ENCODE results near the gene HEPH.
"Not testable (repeated sequence)": the region's sequence is repeated elsewhere in the genome, so short reads cannot be mapped to it uniquely, and the experiment has no call there.

HEPH gene

DNA sequence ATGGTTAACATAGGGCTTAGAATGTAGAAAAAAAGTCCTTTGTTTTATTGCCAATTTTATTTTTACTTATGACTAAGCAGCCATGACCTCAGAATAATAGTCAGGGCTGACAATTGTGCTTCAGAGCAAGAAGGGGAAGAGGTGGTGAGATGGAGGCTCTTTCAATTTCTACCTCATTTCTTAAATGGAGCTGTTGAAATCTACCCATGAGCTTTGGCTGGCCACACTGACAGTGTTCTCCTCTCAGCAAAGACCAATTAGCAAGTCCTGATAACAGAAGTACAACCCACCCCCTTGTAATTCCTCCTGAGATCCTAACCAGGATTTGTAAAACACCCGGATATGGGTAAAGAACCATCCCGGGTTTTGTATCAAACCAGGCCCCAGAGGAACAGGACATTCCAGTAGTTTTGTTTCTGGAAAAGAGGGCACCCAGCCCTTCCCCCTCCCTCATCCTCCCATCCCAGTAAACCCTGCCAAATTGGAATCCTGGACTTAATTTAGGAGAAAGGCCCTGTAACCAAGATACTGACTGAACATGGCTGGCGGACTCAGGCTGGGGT, at the start of gene HEPH:
HEPH (plus strand) TSS at position 399 of the 563 bp plus-strand sequence. CDS start 6,324 bp downstream, outside the sequence.
- no peak for DNase-seq

GRCh38 chrX:66118722-66119121, 45.3 kb upstream of the HEPH start:
- not testable (repeated sequence) for DNase-seq

DNA sequence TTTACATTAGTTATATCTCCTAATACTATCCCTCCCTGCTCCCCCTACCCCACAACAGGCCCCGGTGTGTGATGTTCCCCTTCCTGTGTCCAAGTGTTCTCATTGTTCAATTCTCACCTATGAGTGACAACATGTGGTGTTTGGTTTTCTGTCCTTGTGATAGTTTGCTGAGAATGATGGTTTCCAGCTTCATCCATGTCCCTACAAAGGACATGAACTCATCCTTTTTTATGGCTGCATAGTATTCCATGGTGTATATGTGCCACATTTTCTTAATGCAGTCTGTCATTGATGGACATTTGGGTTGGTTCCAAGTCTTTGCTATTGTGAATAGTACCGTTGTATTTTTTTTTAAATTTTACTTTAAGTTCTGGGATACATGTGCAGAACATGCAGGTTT, 42.7 kb upstream of the HEPH start:
- not testable (repeated sequence) for DNase-seq

- no peak for DNase-seq
Observed at GRCh38 chrX:66126662-66127061, 37.4 kb upstream of the HEPH start.

DNA sequence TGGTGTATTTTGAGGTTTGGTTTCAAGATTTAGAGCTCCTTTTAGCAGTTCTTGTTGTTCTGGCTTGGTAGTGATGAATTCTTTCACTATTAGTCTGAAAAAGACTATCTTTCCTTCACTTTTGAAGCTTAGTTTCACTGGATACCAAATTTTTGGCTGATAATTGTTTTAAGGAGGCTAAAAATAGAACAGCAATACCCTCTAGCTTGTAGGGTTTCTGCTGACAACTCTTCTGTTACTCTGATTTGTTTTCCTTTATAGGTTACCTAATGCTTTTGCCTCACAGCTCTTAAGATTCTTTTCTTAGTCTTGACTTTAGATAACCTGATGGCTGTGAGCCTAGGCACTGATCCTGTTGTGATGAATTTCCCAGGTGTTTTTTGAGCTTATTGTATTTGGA, 33.6 kb upstream of the HEPH start:
- no peak for DNase-seq

- DNase-seq: not testable (repeated sequence)
Observed at GRCh38 chrX:66135284-66135683, 28.8 kb upstream of the HEPH start.

DNA sequence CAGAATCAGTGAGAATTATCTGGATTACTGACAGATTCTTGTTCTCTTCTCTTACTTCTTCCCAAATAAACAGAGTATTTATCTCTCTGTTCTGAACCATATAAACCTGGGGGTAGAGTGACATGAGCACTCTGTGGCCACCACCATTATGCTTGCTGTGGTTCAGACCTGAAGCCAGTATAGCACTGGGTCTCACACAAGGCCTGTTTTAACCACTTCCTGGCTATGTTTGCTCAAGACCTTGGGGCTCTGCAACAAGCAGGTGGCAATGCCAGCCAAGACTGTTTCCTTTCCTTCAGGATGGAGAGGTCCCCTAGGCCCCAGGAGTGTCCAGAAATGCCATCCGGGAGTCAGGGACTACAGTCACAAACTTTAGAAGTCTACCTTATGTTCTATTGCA, 21.7 kb upstream of the HEPH start:
- DNase-seq: no peak

- no peak for DNase-seq
Observed at GRCh38 chrX:66144258-66144657, 19.8 kb upstream of the HEPH start.

DNA sequence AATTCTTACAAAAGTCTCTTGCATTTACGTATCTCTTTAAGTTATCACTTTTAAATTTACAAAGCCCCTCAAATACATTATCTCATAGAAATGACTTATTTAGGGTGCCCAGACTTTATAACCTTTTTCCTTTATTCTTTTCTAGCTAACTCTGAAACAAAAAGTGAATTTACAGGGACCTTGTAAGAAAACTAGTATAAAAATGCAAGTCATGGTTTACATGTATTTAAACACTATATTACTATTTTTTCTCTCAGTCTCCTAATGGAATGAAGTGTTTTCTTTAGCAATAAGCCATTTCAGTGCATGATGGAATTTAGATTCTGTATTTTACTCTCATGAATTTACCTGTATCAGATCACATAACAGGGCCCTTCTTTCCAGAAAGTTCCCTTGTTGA, 14.5 kb upstream of the HEPH start:
- no peak for DNase-seq

- DNase-seq: no peak
Observed at GRCh38 chrX:66150163-66150562, 13.9 kb upstream of the HEPH start.

DNA sequence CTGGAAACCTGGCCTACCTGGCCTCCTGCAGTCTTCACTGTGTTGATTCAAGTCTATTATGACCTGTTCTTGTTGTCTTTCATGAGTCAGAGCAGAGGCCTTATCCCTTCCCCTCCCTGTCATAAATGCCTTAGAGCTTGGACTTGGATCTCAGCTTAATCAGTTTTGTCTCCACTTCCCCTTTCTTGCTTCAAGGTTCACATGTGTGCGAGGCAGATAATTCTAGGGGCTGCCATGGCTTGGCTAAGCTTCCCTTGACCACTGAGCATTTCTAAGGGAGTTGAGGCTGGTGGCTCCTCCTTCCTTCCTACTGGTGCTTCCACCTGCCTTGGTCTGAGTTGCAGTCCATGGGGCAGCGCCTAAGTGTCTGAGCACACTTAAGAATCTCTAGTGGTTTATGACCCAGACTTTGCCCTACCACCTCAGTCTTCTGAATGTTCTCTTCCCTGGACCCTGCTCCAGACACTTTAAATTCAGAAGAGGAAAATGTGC, 1.7 kb upstream of the HEPH start:
- no peak for DNase-seq

DNA sequence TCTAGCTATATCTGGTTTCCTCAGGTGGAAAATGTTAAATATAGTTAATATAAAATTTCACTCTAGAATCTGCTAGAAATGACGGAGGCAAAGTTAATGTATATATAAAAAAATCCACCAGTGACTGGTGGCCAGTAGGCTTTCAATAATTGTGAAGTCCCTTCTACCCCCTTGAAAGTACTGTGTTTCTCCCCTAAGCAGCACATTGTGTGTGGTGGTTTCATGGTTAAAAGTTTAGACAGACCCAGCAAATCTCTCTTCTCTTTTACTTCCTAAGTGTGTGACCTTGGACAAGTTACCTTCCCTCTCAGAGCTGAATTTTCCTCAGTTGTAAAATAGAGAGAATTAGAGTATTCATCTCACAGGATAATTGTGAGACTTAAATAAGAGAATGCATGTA, 600 bp upstream of the HEPH start:
- no peak for DNase-seq

- no peak for DNase-seq
Observed at GRCh38 chrX:66164470-66164869, 423 bp downstream of the HEPH start.

GRCh38 chrX:66164931-66165330, 884 bp downstream of the HEPH start:
- DNase-seq: no peak

DNA sequence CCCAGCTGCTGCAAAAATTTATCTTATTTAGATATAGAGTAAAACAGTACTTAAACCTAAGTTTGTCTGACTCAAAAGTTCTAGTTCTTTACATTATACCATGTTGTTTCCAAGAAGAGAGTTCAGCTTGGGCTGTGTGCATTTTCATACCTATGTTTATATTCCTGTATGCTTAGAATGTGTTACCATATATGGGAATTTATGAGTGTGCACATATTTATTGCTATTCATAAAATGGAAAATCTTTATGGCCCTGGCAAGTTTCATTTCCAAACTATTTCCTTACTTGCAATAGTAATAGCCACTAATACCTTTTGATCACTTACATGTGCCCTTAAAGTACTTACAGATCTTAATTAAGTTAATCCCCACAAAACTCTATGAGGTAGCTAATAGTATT, 2.6 kb downstream of the HEPH start:
- no peak for DNase-seq

GRCh38 chrX:66167431-66167830, 3.4 kb downstream of the HEPH start:
- DNase-seq: no peak

DNA sequence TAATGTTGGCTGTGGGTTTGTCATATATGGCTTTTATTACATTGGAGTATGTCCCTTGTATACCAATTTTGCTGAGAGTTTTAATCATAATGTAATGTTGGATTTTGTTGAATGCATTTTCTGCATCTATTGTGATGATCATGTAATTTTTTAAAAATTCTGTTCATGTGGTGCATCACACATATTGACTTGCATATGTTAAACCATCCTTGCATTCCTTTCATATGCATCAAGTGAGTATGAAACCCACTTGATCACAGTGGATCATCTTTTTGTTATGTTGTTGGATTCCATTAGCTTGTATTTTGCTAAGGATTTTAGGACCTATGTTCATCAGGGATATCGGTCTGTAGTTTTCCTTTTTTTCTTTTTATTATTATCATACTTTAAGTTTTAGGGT, 12.1 kb downstream of the HEPH start:
- no peak for DNase-seq

- no peak for DNase-seq
Observed at GRCh38 chrX:66191563-66191962, 27.5 kb downstream of the HEPH start.

DNA sequence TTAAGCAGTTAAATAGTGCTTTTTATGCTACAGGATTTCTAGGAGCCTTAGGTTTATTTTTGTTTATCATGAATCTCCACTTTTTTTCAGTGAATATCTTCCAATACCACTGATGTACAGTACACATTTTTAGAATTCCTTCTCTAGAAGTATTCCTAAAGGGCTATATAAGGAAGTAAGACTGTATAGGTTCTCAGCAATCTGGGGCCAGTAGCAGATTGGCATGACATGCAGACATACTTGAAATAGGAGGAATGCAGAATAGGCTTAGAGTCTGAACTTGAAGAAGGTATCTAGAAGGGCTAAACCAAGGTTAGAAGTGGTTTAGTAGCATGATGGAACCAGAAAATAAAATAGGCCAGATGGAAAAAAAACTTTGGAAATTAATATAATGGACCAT, 29.8 kb downstream of the HEPH start:
- DNase-seq: no peak

- no peak for DNase-seq
Observed at GRCh38 chrX:66200050-66200664, 36.1 kb downstream of the HEPH start.

DNA sequence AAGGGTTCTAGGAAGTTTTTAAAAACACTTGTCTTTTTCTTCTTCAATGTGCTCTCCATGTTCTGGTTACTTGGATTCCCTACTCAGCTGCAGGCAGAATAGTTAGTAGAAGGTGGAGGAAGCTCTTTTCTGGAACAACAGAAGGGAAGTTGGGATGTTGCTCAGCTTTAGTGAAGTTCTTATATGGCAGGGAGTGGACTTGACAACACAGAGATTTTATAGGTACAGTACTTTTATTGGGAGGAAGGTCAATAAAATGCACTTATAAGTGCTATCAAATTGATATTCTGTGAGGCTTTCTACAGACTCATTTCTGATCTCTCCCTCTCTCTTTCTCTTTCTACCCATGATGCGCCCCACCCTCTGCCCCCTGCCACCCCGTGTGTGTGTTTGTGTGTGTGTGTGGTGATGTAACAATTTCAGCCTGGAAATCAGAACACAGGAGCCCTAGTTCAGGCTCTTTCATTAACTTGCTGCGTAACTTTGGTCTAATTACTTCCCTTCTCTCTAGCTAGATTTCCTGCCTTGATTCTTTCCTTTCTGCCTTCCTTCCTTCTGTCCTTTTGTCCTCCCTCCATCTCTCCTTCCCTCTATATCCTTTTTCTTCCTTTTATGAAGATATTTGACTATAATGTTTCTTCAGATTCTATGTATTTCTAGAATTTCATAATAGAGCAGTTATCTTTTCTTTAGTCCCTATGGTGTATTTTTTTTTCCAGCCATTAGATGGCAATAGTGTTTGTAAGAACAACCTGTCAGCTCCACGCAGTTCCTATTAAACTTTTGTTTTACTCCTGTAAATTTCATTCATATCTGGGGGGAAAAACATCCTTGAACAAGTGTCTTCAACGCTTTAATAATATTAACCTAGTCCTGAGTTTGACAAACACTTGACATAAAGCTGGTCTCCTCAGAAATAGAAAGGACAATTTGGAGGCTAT, 37.1 kb downstream of the HEPH start:
- no peak for DNase-seq

- no peak for DNase-seq
Observed at GRCh38 chrX:66203114-66203513, 39.1 kb downstream of the HEPH start.

DNA sequence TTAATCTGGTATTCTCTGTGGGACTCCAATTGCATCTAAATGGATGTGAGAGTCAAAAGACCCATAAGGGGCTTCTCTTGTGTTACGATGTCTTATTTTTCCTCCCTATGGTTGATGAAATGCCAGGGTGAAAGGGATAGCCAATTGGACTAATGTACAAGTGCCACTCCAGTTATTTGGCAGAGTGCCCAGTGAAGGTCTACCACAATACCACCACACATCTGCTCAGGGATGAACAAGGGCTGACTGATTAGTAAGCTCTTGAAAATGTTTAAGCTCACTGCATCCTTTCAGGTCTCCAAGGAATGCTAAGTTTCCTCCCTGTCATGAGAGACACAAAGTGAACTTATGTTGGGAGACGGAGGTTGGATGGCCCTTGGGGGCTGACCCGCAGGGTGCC, 57.8 kb downstream of the HEPH start:
- DNase-seq: no peak

GRCh38 chrX:66232296-66232695, 68.2 kb downstream of the HEPH start:
- no peak for DNase-seq

Measured in CD4-positive, alpha-beta T cell treated with Interleukin-15 for 1 hour (primary cell).